ENCODE measurements around the gene MACROD2.

The MACROD2 gene

GRCh38 chr20:15889514-15890256 lies 1894.4 kb downstream of the MACROD2 start:
- no peak for DNase-seq (ENCODE audit: low spot score)
- no peak for TF ChIP-seq CTCF (IDR thresholded peaks at IDR 0.05; ENCODE audit: extremely low read depth, missing control alignments)

GRCh38 chr20:15890407-15890982 lies 1895.2 kb downstream of the MACROD2 start:
- TF ChIP-seq CTCF (IDR thresholded peaks at IDR 0.05; ENCODE audit: extremely low read depth, missing control alignments) = no peak
- DNase-seq (ENCODE audit: low spot score) = no peak

- DNase-seq (ENCODE audit: low spot score) = no peak
- no peak for TF ChIP-seq CTCF (IDR thresholded peaks at IDR 0.05; ENCODE audit: extremely low read depth, missing control alignments)
Observed at GRCh38 chr20:15895126-15895525, 1899.8 kb downstream of the MACROD2 start.

- DNase-seq (ENCODE audit: low spot score) = peak; percentile 7
- TF ChIP-seq CTCF (IDR thresholded peaks at IDR 0.05; ENCODE audit: extremely low read depth, missing control alignments) = no peak
Observed at GRCh38 chr20:15895560-15896084, 1900.3 kb downstream of the MACROD2 start.

- DNase-seq (ENCODE audit: low spot score) = no peak
- TF ChIP-seq CTCF (IDR thresholded peaks at IDR 0.05; ENCODE audit: extremely low read depth, missing control alignments) = no peak
Observed at GRCh38 chr20:15899967-15900366, 1904.7 kb downstream of the MACROD2 start.

GRCh38 chr20:15900443-15900842 lies 1905.1 kb downstream of the MACROD2 start:
- no peak for DNase-seq (ENCODE audit: low spot score)

More at GRCh38 chr20:15900443-15900842, 1905.1 kb downstream of the MACROD2 start:
- no peak for TF ChIP-seq CTCF (IDR thresholded peaks at IDR 0.05; ENCODE audit: extremely low read depth, missing control alignments)
